A673 (cell line): Measurements from ENCODE around the gene KRT4. TPM values are rescaled to one million over a fixed set of nuclear protein-coding genes. Genes with fewer than 3 reads are reported as not detected.

Source experiments
- BruUV-seq: library from RNA; stranded (reverse); fragments of 400-500 nt; replicated peaks from 2 replicates; lab custom pipeline; 2021; lab: Mats Ljungman, UMichigan
- CTCF ChIA-PET: fragments of 300-600 bp; sonication (Branson Sonifier 250); formaldehyde crosslinking; loops from one replicate; lab custom pipeline; 2022; ENCODE audit warnings: antibody characterized with exemption; lab: Charles Lee
- POLR2A ChIA-PET: fragments of 300-600 bp; sonication (Branson Sonifier 250); formaldehyde crosslinking; loops from one replicate; lab custom pipeline; 2022; ENCODE audit warnings: antibody characterized with exemption; ENCODE audit not compliant: low non-redundant PET; lab: Charles Lee
- DNase-seq: peaks from one replicate; pipeline ENCODE4 v3.0.0-alpha.2; 2015; ENCODE audit warnings: low spot score
- H3K27ac ChIP-seq: fragments of 200-600 bp; sonication (generic); 2 replicates; pipeline ENCODE4 v1.5.1; 2016; ENCODE audit warnings: mixed run types, low read depth, mild to moderate bottlenecking, mixed read lengths, antibody characterized with exemption, low read length; ENCODE audit not compliant: poor library complexity, severe bottlenecking
- H3K27me3 ChIP-seq: fragments of 200-600 bp; sonication (generic); replicated peaks from 2 replicates; pipeline ENCODE4 v1.6.1; 2017; ENCODE audit warnings: mixed run types, low read depth, mild to moderate bottlenecking, mixed read lengths, antibody characterized with exemption, low read length; ENCODE audit not compliant: insufficient read depth, poor library complexity
- H3K36me3 ChIP-seq: fragments of 200-600 bp; sonication (generic); 2 replicates; pipeline ENCODE4 v1.6.1; 2016; ENCODE audit warnings: mixed run types, mild to moderate bottlenecking, mixed read lengths, antibody characterized with exemption, low read length; ENCODE audit not compliant: insufficient read depth, poor library complexity, severe bottlenecking
- H3K4me1 ChIP-seq: fragments of 200-600 bp; sonication (generic); 2 replicates; pipeline ENCODE4 v1.6.1; 2017; ENCODE audit warnings: mixed run types, mild to moderate bottlenecking, mixed read lengths, antibody characterized with exemption, low read length; ENCODE audit not compliant: insufficient read depth, poor library complexity, severe bottlenecking
- H3K4me3 ChIP-seq: fragments of 200-600 bp; sonication (generic); 2 replicates; pipeline ENCODE4 v1.5.1; 2016; ENCODE audit warnings: low read depth, mixed run types, mild to moderate bottlenecking, mixed read lengths, low read length; ENCODE audit not compliant: poor library complexity, severe bottlenecking
- H3K9me3 ChIP-seq: fragments of 200-600 bp; sonication (generic); 2 replicates; pipeline ENCODE4 v1.6.1; 2016; ENCODE audit warnings: mixed run types, low read depth, mild to moderate bottlenecking, mixed read lengths, antibody characterized with exemption, low read length; ENCODE audit not compliant: poor library complexity, severe bottlenecking
- CTCF ChIP-seq: fragments of 300-800, 200-600 bp; sonication (generic); conservative IDR thresholded peaks from 2 replicates; pipeline ENCODE4 v1.5.1; 2017; ENCODE audit warnings: low read depth, mild to moderate bottlenecking, antibody characterized with exemption, low read length, moderate library complexity, mixed read lengths
- EZH2 ChIP-seq: fragments of 200-600 bp; sonication (generic); IDR thresholded peaks from 2 replicates; pipeline ENCODE4 v1.6.1; 2017; ENCODE audit warnings: borderline replicate concordance, low read depth, mild to moderate bottlenecking, mixed read lengths, antibody characterized with exemption, low read length; ENCODE audit not compliant: poor library complexity, severe bottlenecking
- intact Hi-C: fragments of 100-400 bp; cut with micrococcal nuclease; formaldehyde crosslinking; loops from one replicate; pipeline ENCODE4 v1.10.0; 2022; ENCODE audit not compliant: unreplicated experiment
- total RNA-seq: library from RNA; stranded (reverse); gene quantifications from 2 replicates; pipeline ENCODE4 v1.2.3, GENCODE V29; 2021

Gene KRT4
- total RNA-seq, 1 experiment from 2014 or later, result not detected

DNA sequence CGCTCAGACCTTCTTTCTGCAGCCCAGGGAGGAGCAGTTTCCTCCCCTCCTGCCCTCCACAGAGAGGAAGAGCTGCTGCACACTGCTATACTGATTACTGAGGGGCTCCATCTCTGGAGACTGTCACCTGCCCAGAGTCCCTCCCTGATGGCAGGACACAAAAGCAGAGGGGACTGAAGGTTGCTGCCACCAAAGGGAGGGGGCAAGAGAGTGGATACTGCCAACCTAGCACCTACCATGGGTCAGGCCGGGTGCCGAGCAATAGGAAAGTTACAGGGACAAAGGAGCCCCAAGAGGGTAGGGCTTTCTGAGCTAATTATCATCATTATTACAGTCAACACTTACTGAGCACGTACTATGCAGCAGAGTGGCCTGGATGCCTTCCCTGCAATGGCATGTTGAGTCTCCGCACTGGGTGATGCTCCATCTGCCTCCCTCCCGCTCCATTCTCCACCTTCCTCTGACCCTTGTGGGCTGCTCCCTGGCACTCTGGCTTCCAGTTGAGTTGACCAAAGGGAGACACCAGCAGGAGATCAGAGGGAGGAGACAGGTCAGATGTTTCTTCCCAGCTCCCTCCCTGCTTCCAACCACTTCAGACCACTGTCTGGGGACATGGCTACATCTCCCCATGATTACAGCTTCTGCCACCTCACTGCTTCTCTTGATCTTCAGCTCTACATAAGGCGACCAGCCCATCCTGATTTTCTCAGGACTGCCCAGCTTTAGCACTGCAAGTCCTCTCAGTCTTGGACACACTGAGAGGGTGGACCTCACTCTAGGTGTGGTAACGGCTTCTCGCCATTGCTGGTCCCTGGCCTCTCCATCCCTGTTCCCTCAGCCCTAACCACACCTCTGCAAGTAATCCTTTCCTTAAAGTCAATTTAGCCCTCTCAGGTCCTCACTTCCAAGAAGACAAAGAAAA is 22.8 kb upstream of the KRT4 start:
- no peak overlapping the region for H3K27ac ChIP-seq
- no peak for DNase-seq
- intact Hi-C loops, result no loop called here
- POLR2A ChIA-PET, result no interaction called here
- BruUV-seq, result no TSS peak
- no peaks in the 10 kb centered on the region for H3K4me1 ChIP-seq
- TF ChIP-seq CTCF (no peak), EZH2 (no peak)
- CTCF ChIA-PET, result no interaction called here
- no peaks in the 10 kb centered on the region for H3K27me3 ChIP-seq
- no peak overlapping the region for H3K4me3 ChIP-seq
- no peaks in the 10 kb centered on the region for H3K36me3 ChIP-seq
- H3K9me3 ChIP-seq, result no peaks in the 10 kb centered on the region

DNA sequence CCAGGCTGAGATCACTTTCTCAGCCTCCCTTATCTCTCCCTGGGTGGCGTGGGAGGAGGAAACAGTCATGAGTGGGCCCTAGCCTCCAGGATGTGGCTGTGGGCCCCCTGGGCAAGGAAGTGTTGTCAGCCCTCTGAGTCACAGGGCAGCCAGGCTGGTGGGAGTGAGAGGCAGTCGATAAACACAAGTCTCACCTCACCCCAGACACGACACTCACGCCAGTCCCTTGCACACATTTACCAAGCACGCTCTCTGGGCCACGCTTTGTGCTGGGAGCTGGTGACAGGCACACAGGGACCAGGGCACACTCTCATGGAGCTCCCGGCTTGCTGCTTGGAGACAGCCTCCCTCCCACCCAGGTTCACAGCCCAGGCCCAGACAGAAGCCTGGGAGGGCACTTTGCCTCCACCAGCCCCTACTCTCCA is 22.1 kb upstream of the KRT4 start:
- H3K27me3 ChIP-seq, result no peaks in the 10 kb centered on the region

More for the DNA sequence above, 22.1 kb upstream of the KRT4 start:
- intact Hi-C loops, result no loop called here
- POLR2A ChIA-PET, result no interaction called here
- Histone ChIP-seq H3K4me1 (no peaks in the 10 kb centered on the region), H3K27ac (no peak overlapping the region), H3K4me3 (no peak overlapping the region), H3K36me3 (no peaks in the 10 kb centered on the region), H3K9me3 (no peaks in the 10 kb centered on the region)
- no peak for TF ChIP-seq CTCF
- TF ChIP-seq EZH2, result no peak
- no peak for DNase-seq
- no TSS peak for BruUV-seq
- CTCF ChIA-PET, result no interaction called here
